GM12878 (cell line): Measurements from ENCODE around the gene SIGMAR1. TPM values are rescaled to one million over a fixed set of nuclear protein-coding genes. Genes with fewer than 3 reads are reported as not detected.

ENCODE experiments used
- ATAC-seq: fragments of 200-7000 bp; cut with Tn5 transposase; 3 replicates; pipeline ENCODE4 v1.9.1; 2020; ENCODE audit warnings: mild to moderate bottlenecking, moderate library complexity
- BruUV-seq: library from RNA; stranded (reverse); fragments of 400-500 nt; replicated peaks from 2 replicates; lab custom pipeline; 2021; lab: Mats Ljungman, UMichigan
- CTCF ChIA-PET: fragments of 300-600 bp; sonication (Branson Sonifier 250); formaldehyde crosslinking; extraction: SDS; loops from one replicate; lab custom pipeline; 2021; ENCODE audit warnings: inconsistent platforms; lab: Yijun Ruan, JAX
- POLR2A ChIA-PET: fragments of 350-600 bp; formaldehyde crosslinking; extraction: SDS; loops from one replicate; lab custom pipeline; 2021; ENCODE audit warnings: inconsistent platforms; lab: Charles Lee
- RAD21 ChIA-PET: fragments of 300-600 bp; sonication (Branson Sonifier 250); formaldehyde crosslinking; loops from one replicate; lab custom pipeline; 2023; ENCODE audit warnings: antibody characterized with exemption; ENCODE audit not compliant: unreplicated experiment; lab: Charles Lee
- SMC1A ChIA-PET: fragments of 300-600 bp; sonication (Branson Sonifier 250); formaldehyde crosslinking; loops from one replicate; lab custom pipeline; 2023; ENCODE audit not compliant: unreplicated experiment, uncharacterized antibody; lab: Charles Lee
- DNase-seq: peaks from one replicate; pipeline ENCODE4 v3.0.0-alpha.2; 2011; ENCODE audit warnings: low read depth, low spot score
- FAIRE-seq: peaks from 3 replicates; lab custom pipeline; 2011; peaks lifted over from hg19 to GRCh38; lab: Jason Lieb, UNC
- H2AFZ ChIP-seq: 2 replicates; pipeline ENCODE4 v1.6.0; 2011; ENCODE audit warnings: low read depth, low read length, control low read depth; ENCODE audit not compliant: control insufficient read depth
- H3K27ac ChIP-seq: 2 replicates; pipeline ENCODE4 v1.5.1; 2011; ENCODE audit warnings: control low read depth; ENCODE audit not compliant: control insufficient read depth, insufficient read depth
- H3K27me3 ChIP-seq, 2 experiments: replicated peaks in 1 of 2; 2 replicates each; pipeline versions ENCODE4 v1.6.0 to v1.6.1; 2011; ENCODE audit warnings: low read length in 1 of 2; ENCODE audit not compliant: control insufficient read depth in 2 of 2, insufficient read depth in 2 of 2
- H3K36me3 ChIP-seq, 2 experiments: 2 replicates each; pipeline ENCODE4 v1.5.1; 2011; ENCODE audit warnings: low read length in 1 of 2; ENCODE audit not compliant: control insufficient read depth in 2 of 2, insufficient read depth in 2 of 2
- H3K4me1 ChIP-seq: 2 replicates; pipeline ENCODE4 v1.6.1; 2011; ENCODE audit warnings: mild to moderate bottlenecking, low read length, moderate library complexity, mixed read lengths; ENCODE audit not compliant: control insufficient read depth, insufficient read depth
- H3K4me2 ChIP-seq: 2 replicates; pipeline ENCODE4 v1.6.0; 2011; ENCODE audit warnings: control low read depth; ENCODE audit not compliant: control insufficient read depth, insufficient read depth
- H3K4me3 ChIP-seq: fragments of 200-600 bp; sonication (generic); 2 replicates; pipeline ENCODE4 v1.5.1; 2016
- H3K79me2 ChIP-seq: 2 replicates; pipeline ENCODE4 v1.6.0; 2011; ENCODE audit warnings: low read length; ENCODE audit not compliant: control insufficient read depth, insufficient read depth
- H3K9ac ChIP-seq: 2 replicates; pipeline ENCODE4 v1.8.0; 2011; ENCODE audit warnings: low read length, control low read depth, mixed read lengths; ENCODE audit not compliant: control insufficient read depth, insufficient read depth
- H3K9me3 ChIP-seq: replicated peaks from 3 replicates; pipeline ENCODE4 v1.5.1; 2011; ENCODE audit warnings: mild to moderate bottlenecking, low read length; ENCODE audit not compliant: control insufficient read depth, insufficient read depth
- H4K20me1 ChIP-seq: 2 replicates; pipeline ENCODE4 v1.6.0; 2011; ENCODE audit not compliant: control insufficient read depth, insufficient read depth
- BMI1 ChIP-seq: fragments of 450-650 bp; IDR thresholded peaks from 2 replicates; pipeline ENCODE4 v1.6.1; 2016; ENCODE audit warnings: mild to moderate bottlenecking, moderate library complexity, borderline replicate concordance
- CBFB ChIP-seq: IDR thresholded peaks from 2 replicates; pipeline ENCODE4 v1.6.1; 2016; ENCODE audit warnings: antibody characterized with exemption, low read depth
- CHD2 ChIP-seq: IDR thresholded peaks from 2 replicates; pipeline ENCODE4 v1.6.1; 2011; ENCODE audit warnings: low read depth, low read length, improper control_type of control experiment, borderline replicate concordance
- ESRRA ChIP-seq: IDR thresholded peaks from 2 replicates; pipeline ENCODE4 v1.6.1; 2012; ENCODE audit warnings: mild to moderate bottlenecking, low read length, improper control_type of control experiment
- FOXM1 ChIP-seq: IDR thresholded peaks from 2 replicates; pipeline ENCODE4 v1.6.1; 2012; ENCODE audit warnings: low read depth, mild to moderate bottlenecking, inconsistent platforms, low read length, moderate library complexity
- HDAC6 ChIP-seq: fragments of 200-600 bp; sonication (generic); IDR thresholded peaks from one replicate; pipeline ENCODE4 v1.8.0; 2017; ENCODE audit warnings: antibody characterized with exemption; ENCODE audit not compliant: unreplicated experiment
- NFYB ChIP-seq: IDR thresholded peaks from 2 replicates; pipeline ENCODE4 v1.6.1; 2011; ENCODE audit warnings: low read depth, mild to moderate bottlenecking, low read length, improper control_type of control experiment, moderate library complexity; ENCODE audit not compliant: insufficient read depth
- PKNOX1 ChIP-seq: fragments of 450-650 bp; IDR thresholded peaks from 2 replicates; pipeline ENCODE4 v1.6.1; 2016; ENCODE audit warnings: mild to moderate bottlenecking
- RELA ChIP-seq: fragments of 450-650 bp; IDR thresholded peaks from 2 replicates; pipeline ENCODE4 v1.8.0; 2014; ENCODE audit warnings: borderline replicate concordance; ENCODE audit not compliant: partially characterized antibody
- RUNX3 ChIP-seq: IDR thresholded peaks from 2 replicates; pipeline ENCODE4 v1.6.1; 2012; ENCODE audit warnings: low read length, inconsistent platforms
- TCF3 ChIP-seq: IDR thresholded peaks from 2 replicates; pipeline ENCODE4 v1.6.1; 2012; ENCODE audit warnings: low read depth, mild to moderate bottlenecking, low read length, borderline replicate concordance; ENCODE audit not compliant: insufficient read depth
- ZNF217 ChIP-seq: fragments of 450-650 bp; IDR thresholded peaks from 2 replicates; pipeline ENCODE4 v1.6.1; 2017; ENCODE audit warnings: antibody characterized with exemption, mild to moderate bottlenecking
- WGBS: methylation state at CpG from one replicate; pipeline ENCODE4 v1.1.6; 2016; ENCODE audit warnings: low lambda C conversion rate; ENCODE audit not compliant: insufficient replicate concordance, insufficient coverage; ENCODE audit errors: missing lambda C conversion rate; 5-methylcytosine and 5-hydroxymethylcytosine counted together
- in situ Hi-C: fragments of 300-500 bp; cut with MboI; formaldehyde crosslinking; loops from 9 replicates; pipeline ENCODE4 v1.14.3; 2018; ENCODE audit warnings: mixed read lengths
- intact Hi-C: fragments of 100-400 bp; cut with micrococcal nuclease; formaldehyde crosslinking; loops from one replicate; pipeline ENCODE4 v1.14.2; 2022; ENCODE audit not compliant: unreplicated experiment
- polyA plus RNA-seq, 11 experiments: library from polyadenylated mRNA; depleted of rRNA in 4 of 11; unstranded in 6 of 11; stranded (reverse) in 5 of 11; fragments of >200 nt; fragmentation: Nextera tagmentation in 4 of 11; fragmentation: Illumina TruSeq in 1 of 11; extraction: Ambion mirVana in 4 of 11; extraction: Trizol in 1 of 11; gene quantifications; 1 replicate in 1 of 11; 2 replicates in 10 of 11; pipeline versions ENCODE4 v1.2.1 to v1.2.3, GENCODE V29; 2011 to 2016; ENCODE audit warnings: inconsistent platforms in 2 of 11, missing spikeins in 2 of 11, low read depth in 1 of 11
- total RNA-seq, 4 experiments: library from RNA; depleted of rRNA in 3 of 4; stranded (reverse); fragments of >200 nt in 3 of 4; fragmentation: Illumina TruSeq in 1 of 4; extraction: Trizol in 1 of 4; gene quantifications; 2 replicates each; pipeline versions ENCODE4 v1.2.1 to v1.2.3, GENCODE V29; 2013 to 2021
- TF ChIP-seq, protein P1 (sequence below): IDR thresholded peaks from 2 replicates; pipeline ENCODE4 v1.6.1; 2011; ENCODE audit warnings: borderline replicate concordance, low read depth, mild to moderate bottlenecking, moderate library complexity, low read length; ENCODE audit not compliant: insufficient read depth, poor library complexity, severe bottlenecking
- TF ChIP-seq, protein P2 (sequence below): IDR thresholded peaks from 2 replicates; pipeline ENCODE4 v1.6.1; 2011; ENCODE audit warnings: borderline replicate concordance, low read depth, mild to moderate bottlenecking, moderate library complexity, mixed read lengths, low read length; ENCODE audit not compliant: insufficient read depth; ENCODE audit errors: extremely low read length
- TF ChIP-seq, protein P3 (sequence below): fragments of 450-650 bp; formaldehyde crosslinking; IDR thresholded peaks from 2 replicates; pipeline ENCODE4 v1.4.0; 2020; ENCODE audit warnings: mild to moderate bottlenecking, moderate library complexity

The SIGMAR1 gene
- total and polyA plus RNA-seq, 10 of the 15 experiments (the other 5 are each of a cell fraction or from before 2014, with no cell fraction given) = 7.1 to 133 (median 69.5) TPM

GRCh38 chr9:34589636-34590380 is 47.8 kb downstream of the SIGMAR1 start, which contains the start of gene CNTFR:
Gene CNTFR, minus strand, starts transcription at chr9:34589724. Its CDS starts 20,743 bp downstream, at chr9:34568981.
- CTCF ChIA-PET = no interaction called here
- peaks cover 2% of the 10 kb centered on the region; the same call in 1 of the 2 replicates for H3K4me1 ChIP-seq
- no peaks in the 10 kb centered on the region for H3K79me2 ChIP-seq
- intact Hi-C loops (no loop called here), in situ Hi-C loops (loop anchor here (5.0 kb wide), 1 partner anchor 52 kb away; no protein-coding TSS in a partner anchor)
- 1% methylated on average over 36 of the region's 104 CpGs for WGBS
- no peak within 1 kb of the TSS for H3K9ac ChIP-seq
- H3K27me3 ChIP-seq = peaks cover 32 to 57% of the 10 kb centered on the region in 2 experiments
- no peak within 1 kb of the TSS for H3K27ac ChIP-seq
- no peak within 1 kb of the TSS for H2AFZ ChIP-seq
- H3K9me3 ChIP-seq = no peaks in the 10 kb centered on the region
- no TSS peak for BruUV-seq
- FAIRE-seq (no peak), DNase-seq (no peak), ATAC-seq (no peak)
- H3K4me2 ChIP-seq = 0 out of 2 replicates have a peak within 1 kb of the TSS, but pooled peaks have one; percentile 25
- SMC1A ChIA-PET = no interaction called here
- no peak within 1 kb of the TSS for H3K4me3 ChIP-seq
- peaks cover 18% of the 10 kb centered on the region for H4K20me1 ChIP-seq
- H3K36me3 ChIP-seq = no peaks in the 10 kb centered on the region
- POLR2A ChIA-PET = no interaction called here
- RAD21 ChIA-PET = interaction anchor here (1.2 kb wide), 1 partner anchor 186 kb away, joined by 3 read pairs; no protein-coding TSS in a partner anchor
- TF ChIP-seq, protein P1, sequence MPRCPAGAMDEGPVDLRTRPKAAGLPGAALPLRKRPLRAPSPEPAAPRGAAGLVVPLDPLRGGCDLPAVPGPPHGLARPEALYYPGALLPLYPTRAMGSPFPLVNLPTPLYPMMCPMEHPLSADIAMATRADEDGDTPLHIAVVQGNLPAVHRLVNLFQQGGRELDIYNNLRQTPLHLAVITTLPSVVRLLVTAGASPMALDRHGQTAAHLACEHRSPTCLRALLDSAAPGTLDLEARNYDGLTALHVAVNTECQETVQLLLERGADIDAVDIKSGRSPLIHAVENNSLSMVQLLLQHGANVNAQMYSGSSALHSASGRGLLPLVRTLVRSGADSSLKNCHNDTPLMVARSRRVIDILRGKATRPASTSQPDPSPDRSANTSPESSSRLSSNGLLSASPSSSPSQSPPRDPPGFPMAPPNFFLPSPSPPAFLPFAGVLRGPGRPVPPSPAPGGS = no peak
- TF ChIP-seq, protein P2, sequence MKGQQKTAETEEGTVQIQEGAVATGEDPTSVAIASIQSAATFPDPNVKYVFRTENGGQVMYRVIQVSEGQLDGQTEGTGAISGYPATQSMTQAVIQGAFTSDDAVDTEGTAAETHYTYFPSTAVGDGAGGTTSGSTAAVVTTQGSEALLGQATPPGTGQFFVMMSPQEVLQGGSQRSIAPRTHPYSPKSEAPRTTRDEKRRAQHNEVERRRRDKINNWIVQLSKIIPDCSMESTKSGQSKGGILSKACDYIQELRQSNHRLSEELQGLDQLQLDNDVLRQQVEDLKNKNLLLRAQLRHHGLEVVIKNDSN = no peak
- TF ChIP-seq ESRRA (no peak), ZNF217 (no peak), BMI1 (no peak), TCF3 (no peak), FOXM1 (no peak), PKNOX1 (no peak), CHD2 (no peak), RELA (no peak), HDAC6 (no peak), NFYB (no peak), RUNX3 (no peak), CBFB (no peak)
- TF ChIP-seq, protein P3, sequence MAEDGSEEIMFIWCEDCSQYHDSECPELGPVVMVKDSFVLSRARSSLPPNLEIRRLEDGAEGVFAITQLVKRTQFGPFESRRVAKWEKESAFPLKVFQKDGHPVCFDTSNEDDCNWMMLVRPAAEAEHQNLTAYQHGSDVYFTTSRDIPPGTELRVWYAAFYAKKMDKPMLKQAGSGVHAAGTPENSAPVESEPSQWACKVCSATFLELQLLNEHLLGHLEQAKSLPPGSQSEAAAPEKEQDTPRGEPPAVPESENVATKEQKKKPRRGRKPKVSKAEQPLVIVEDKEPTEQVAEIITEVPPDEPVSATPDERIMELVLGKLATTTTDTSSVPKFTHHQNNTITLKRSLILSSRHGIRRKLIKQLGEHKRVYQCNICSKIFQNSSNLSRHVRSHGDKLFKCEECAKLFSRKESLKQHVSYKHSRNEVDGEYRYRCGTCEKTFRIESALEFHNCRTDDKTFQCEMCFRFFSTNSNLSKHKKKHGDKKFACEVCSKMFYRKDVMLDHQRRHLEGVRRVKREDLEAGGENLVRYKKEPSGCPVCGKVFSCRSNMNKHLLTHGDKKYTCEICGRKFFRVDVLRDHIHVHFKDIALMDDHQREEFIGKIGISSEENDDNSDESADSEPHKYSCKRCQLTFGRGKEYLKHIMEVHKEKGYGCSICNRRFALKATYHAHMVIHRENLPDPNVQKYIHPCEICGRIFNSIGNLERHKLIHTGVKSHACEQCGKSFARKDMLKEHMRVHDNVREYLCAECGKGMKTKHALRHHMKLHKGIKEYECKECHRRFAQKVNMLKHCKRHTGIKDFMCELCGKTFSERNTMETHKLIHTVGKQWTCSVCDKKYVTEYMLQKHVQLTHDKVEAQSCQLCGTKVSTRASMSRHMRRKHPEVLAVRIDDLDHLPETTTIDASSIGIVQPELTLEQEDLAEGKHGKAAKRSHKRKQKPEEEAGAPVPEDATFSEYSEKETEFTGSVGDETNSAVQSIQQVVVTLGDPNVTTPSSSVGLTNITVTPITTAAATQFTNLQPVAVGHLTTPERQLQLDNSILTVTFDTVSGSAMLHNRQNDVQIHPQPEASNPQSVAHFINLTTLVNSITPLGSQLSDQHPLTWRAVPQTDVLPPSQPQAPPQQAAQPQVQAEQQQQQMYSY (CRISPR knock-in tag) = no peak
